GM12878 (cell line): ENCODE measurements around the gene MST1R. TPM values are rescaled to one million over a fixed set of nuclear protein-coding genes. Genes with fewer than 3 reads are reported as not detected.

Experiments used
- ASH2L ChIP-seq: fragments of 300-600, 200-600 bp; sonication (generic); IDR thresholded peaks from 2 replicates; pipeline ENCODE4 v1.6.1; 2017; ENCODE audit warnings: low read depth, mild to moderate bottlenecking, borderline replicate concordance
- CUX1 ChIP-seq: IDR thresholded peaks from 2 replicates; pipeline ENCODE4 v1.6.1; 2012; ENCODE audit warnings: improper control_type of control experiment, low read depth, low read length; ENCODE audit not compliant: insufficient replicate concordance
- E2F8 ChIP-seq: fragments of 450-650 bp; IDR thresholded peaks from 2 replicates; pipeline ENCODE4 v1.6.1; 2018; ENCODE audit warnings: mild to moderate bottlenecking, low read depth, moderate library complexity; ENCODE audit not compliant: partially characterized antibody
- HDAC6 ChIP-seq: fragments of 200-600 bp; sonication (generic); IDR thresholded peaks from one replicate; pipeline ENCODE4 v1.8.0; 2017; ENCODE audit warnings: antibody characterized with exemption; ENCODE audit not compliant: unreplicated experiment
- IKZF1 ChIP-seq: fragments of 450-650 bp; conservative IDR thresholded peaks from 2 replicates; pipeline ENCODE4 v1.6.1; 2017; ENCODE audit warnings: antibody characterized with exemption, mild to moderate bottlenecking
- MTA2 ChIP-seq: fragments of 450-650 bp; IDR thresholded peaks from 2 replicates; pipeline ENCODE4 v1.6.1; 2016; ENCODE audit warnings: low read depth, mild to moderate bottlenecking, moderate library complexity
- RBBP5 ChIP-seq: fragments of 200-600 bp; sonication (generic); conservative IDR thresholded peaks from 2 replicates; pipeline ENCODE4 v1.6.1; 2016
- RCOR1 ChIP-seq: conservative IDR thresholded peaks from 2 replicates; pipeline ENCODE4 v1.6.1; 2012; ENCODE audit warnings: low read depth, low read length, improper control_type of control experiment
- RFX5 ChIP-seq: IDR thresholded peaks from 2 replicates; pipeline ENCODE4 v1.6.1; 2011; ENCODE audit warnings: low read depth, low read length, improper control_type of control experiment
- SIN3A ChIP-seq: IDR thresholded peaks from 2 replicates; pipeline ENCODE4 v1.6.1; 2012; ENCODE audit warnings: low read depth, low read length, improper control_type of control experiment
- SKIL ChIP-seq: fragments of 450-650 bp; IDR thresholded peaks from 2 replicates; pipeline ENCODE4 v1.6.1; 2017; ENCODE audit warnings: mild to moderate bottlenecking, low read depth, inconsistent platforms; ENCODE audit not compliant: poor library complexity, severe bottlenecking
- SREBF1 ChIP-seq: IDR thresholded peaks from 2 replicates; pipeline ENCODE4 v1.6.1; 2012; ENCODE audit warnings: mild to moderate bottlenecking, low read length
- STAT1 ChIP-seq: fragments of 450-650 bp; conservative IDR thresholded peaks from 2 replicates; pipeline ENCODE4 v1.6.1; 2014; ENCODE audit warnings: antibody characterized with exemption, mild to moderate bottlenecking
- TAF1 ChIP-seq: IDR thresholded peaks from 2 replicates; pipeline ENCODE4 v1.6.1; 2011; ENCODE audit warnings: mild to moderate bottlenecking, low read depth, low read length, borderline replicate concordance
- ZNF687 ChIP-seq: fragments of 450-650 bp; IDR thresholded peaks from 2 replicates; pipeline ENCODE4 v1.6.1; 2017; ENCODE audit warnings: mild to moderate bottlenecking, moderate library complexity
- polyA plus RNA-seq, 11 experiments: library from polyadenylated mRNA; depleted of rRNA in 4 of 11; unstranded in 6 of 11; stranded (reverse) in 5 of 11; fragments of >200 nt; fragmentation: Nextera tagmentation in 4 of 11; fragmentation: Illumina TruSeq in 1 of 11; extraction: Ambion mirVana in 4 of 11; extraction: Trizol in 1 of 11; gene quantifications; 1 replicate in 1 of 11; 2 replicates in 10 of 11; pipeline versions ENCODE4 v1.2.1 to v1.2.3, GENCODE V29; 2011 to 2016; ENCODE audit warnings: inconsistent platforms in 2 of 11, missing spikeins in 2 of 11, low read depth in 1 of 11
- total RNA-seq, 4 experiments: library from RNA; depleted of rRNA in 3 of 4; stranded (reverse); fragments of >200 nt in 3 of 4; fragmentation: Illumina TruSeq in 1 of 4; extraction: Trizol in 1 of 4; gene quantifications; 2 replicates each; pipeline versions ENCODE4 v1.2.1 to v1.2.3, GENCODE V29; 2013 to 2021

Gene MST1R
- total and polyA plus RNA-seq, 10 of the 15 experiments (the other 5 are each of a cell fraction or from before 2014, with no cell fraction given): 0.40 to 5.6 (median 1.2) TPM

- TF ChIP-seq E2F8: peak; percentile 80
- peak; percentile 21 for TF ChIP-seq IKZF1
- TF ChIP-seq RFX5: 0 out of 2 replicates have a peak, but pooled peaks have one; percentile 25
- TF ChIP-seq RCOR1: no peak
- no peak for TF ChIP-seq ZNF687
- TF ChIP-seq TAF1: 0 out of 2 replicates have a peak, but pooled peaks have one; percentile 20
- no peak for TF ChIP-seq MTA2
- no peak for TF ChIP-seq HDAC6
- no peak for TF ChIP-seq CUX1
- no peak for TF ChIP-seq SREBF1
- peak; percentile 99 for TF ChIP-seq SIN3A
- TF ChIP-seq RBBP5: no peak
- no peak for TF ChIP-seq SKIL
- no peak for TF ChIP-seq STAT1
- no peak for TF ChIP-seq ASH2L
These were observed 47.3 kb downstream of the MST1R start, which contains the start of gene TRAIP (continued) for GRCh38 chr3:49856181-49857005.
